T-helper 1 cell (primary cell): ENCODE results near the gene CHERP.

Experiments
- DNase-seq, 5 donors: peaks; one replicate each; pipeline ENCODE4 v3.0.0-alpha.2; 2012 to 2020

Gene CHERP

DNA sequence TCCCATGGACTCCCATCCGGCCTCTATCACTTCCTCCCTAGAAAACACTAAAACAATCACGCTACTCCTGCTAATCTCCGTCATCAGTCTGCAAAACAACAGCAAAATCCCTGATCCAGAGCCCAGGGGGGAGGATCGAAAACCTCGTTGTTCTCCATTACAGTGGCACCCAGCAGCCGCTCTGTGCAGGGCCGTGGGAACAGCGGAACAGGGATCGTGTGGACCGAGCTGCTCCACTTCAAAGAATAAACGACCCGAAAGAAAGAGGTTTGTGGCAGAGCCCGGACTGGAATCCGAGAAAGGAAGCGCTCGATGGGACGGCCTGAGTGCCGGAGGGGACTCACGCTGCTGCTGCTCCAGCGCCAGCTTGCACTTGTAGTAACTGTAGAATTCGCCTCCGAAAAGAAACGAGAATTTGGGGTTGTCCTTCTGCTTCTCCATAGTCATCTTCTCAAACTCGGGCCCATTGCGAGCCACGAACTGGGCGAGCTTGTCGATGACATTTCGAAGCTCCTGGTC is 652 bp downstream of the CHERP start:
- peak in 1 of 5 donors; percentile 12 for DNase-seq

DNA sequence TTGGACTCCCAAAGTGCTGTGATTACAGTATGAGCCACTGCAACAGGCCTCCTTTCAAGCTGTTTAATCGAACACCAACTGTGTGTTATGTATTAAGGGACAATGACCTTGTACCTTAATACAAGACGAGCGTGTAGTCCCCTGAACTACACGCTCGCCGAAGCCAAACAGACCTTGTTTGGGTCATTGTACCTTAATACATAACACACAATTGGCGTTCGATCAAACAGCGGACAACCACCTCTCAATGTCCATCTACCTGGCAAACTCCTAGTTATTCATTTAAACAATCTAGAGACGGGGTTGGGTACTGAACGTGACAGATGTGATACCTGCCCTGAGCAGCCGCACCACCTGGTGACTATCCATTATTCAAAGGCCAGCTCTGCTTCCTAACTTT is 1.3 kb downstream of the CHERP start:
- DNase-seq: no peak

DNA sequence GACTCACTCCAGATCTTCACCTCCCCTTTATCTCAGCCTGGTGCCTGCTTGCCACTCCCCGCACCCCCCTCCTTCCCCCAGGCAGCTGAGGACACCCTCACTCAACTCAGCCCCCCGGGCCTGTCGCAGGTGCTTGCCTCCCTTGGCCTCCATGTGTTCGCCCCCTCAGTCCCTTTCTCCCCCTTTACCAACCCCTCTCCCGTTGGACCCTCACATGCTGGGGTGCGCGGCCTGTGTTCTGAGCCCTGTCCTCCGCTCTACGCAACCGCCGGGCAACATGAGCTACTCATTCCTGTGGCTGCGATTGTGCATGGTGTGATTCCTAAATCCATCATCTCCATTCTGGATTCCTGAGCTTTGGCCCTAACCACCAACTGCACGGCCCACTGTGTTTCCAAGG is 5.1 kb downstream of the CHERP start:
- no peak for DNase-seq

DNA sequence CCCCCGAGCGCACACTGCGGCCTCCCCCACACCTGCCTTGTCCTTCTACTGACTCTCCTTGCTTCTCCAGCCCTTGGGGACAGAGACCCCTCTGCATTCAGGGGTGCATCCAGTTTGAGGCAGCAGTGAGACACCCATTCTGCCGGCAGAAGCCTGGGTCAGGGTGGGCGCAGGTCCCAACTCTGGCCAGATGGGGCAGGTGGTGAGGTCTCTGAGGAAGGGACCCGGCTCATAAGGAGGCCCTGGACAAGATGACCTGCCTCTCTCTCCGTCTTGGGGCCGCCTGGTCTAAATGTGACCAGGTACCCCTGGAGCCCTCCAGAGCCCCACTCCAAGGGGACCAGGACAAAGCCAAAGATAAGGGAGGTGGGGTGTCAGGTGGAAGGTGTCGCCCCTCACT is 6.1 kb downstream of the CHERP start:
- DNase-seq: no peak

DNA sequence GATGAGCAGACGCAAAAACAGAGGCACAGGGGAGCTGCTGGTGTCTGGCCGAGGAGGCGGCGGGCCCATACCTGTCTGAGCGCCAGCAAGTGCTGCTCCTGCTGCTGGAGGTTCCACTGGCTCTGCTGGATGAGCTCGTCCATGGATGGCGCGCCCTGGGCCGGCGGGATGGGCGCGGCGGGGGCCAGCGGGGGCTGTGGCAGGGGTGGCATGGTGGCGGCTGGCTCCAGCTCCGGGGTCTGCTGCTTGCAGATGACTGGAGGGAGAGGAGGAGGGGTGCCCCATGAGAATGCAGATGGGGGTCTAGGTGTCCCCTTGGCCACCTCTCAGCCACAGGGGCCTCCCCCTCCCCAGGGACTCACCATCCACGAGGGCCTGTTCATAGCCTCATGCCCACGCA is 6.9 kb downstream of the CHERP start:
- no peak for DNase-seq

DNA sequence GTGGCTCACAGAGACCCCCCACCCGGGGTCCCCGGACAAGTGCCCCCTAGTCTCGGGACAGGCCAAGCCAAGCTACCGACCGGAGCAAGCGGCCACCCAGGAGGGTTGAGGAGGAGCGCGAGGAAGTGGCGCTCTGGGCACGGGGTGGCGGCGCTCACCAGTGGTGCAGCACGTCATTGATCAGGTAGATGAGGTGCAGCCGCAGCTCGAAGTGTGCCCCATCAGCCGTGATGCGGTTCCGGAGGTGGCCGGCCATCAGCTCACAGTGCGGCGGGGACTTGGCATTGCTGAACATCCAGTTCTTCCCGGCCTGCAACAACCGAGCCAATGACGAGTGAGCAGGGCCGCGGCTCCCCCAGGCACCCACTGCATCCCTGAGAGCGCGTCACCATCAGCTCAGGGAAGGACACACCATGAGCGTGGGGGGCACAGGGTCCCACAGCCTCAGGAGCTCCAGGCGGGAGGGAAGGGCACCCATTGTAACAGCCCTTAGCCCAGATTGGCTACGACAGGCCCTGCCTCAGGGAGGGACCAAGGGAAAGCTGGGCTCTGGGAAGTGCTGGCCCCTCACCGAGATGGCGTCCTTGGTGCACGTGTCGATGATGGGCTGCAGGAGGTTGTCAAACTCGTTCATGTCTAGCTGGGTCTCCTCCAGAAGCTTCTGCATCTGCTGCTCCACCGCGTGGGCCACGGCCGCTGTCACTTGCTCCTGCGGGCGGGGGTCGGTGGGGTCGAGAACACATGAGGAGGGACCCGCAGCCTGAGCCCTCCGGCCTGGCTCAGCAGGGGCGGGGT is 9.6 kb downstream of the CHERP start:
- no peak for DNase-seq

DNA sequence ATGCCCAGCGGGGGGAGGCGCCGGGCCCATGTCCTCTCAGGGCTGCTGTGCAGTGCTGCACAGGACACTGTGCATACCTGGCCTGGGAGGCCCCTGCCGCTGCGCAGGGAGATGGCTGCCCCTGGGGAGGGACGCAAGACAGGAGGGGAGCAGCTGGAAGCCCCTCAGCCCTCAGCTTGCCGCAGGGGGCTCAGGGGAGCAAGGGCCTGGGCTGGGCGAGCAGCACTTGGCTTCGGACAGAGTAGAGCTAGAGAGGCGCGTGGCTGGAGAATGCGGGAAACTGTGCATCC is 10.9 kb downstream of the CHERP start:
- DNase-seq: no peak

DNA sequence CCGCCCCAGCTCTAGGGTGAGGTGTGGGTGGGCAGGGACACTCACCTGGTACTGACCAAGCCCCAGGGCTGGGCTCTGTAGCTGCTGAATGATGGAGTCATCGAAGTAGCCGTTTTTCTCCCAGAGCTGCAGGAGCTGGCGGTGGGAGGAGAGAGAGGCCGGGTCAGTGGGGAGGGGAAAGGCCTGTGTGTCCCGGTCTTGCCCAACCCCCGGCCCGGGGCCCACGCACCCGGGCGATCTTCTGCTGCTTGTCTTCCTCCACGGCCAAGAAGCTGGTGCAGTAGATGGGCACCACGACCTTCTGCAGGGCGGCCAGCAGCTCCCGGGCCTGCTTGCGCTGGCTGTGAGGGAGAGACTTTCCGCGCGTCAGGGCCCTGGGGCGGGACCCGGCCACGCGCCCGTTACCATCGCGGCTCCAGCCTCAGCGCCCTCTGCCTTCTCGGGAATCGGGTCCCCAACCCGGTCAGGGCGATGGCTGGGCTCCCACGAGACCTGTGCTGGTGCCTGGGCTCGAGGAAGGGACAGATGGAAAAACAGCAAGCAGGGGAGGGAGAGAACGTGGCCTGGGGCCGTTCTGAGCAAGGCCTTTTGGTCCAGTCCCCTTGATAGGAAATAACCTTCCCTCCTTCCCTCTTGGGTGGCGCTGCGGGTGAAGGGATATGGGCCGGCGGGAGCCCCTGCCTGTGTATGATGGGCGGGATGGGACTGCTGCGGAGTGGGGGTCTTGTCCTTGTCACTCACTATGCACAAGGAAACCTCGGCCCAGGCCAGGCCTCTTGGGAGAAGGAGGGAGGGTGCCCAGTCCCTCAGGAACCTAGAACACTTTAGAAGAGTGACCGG is 11.5 kb downstream of the CHERP start:
- DNase-seq: no peak

DNA sequence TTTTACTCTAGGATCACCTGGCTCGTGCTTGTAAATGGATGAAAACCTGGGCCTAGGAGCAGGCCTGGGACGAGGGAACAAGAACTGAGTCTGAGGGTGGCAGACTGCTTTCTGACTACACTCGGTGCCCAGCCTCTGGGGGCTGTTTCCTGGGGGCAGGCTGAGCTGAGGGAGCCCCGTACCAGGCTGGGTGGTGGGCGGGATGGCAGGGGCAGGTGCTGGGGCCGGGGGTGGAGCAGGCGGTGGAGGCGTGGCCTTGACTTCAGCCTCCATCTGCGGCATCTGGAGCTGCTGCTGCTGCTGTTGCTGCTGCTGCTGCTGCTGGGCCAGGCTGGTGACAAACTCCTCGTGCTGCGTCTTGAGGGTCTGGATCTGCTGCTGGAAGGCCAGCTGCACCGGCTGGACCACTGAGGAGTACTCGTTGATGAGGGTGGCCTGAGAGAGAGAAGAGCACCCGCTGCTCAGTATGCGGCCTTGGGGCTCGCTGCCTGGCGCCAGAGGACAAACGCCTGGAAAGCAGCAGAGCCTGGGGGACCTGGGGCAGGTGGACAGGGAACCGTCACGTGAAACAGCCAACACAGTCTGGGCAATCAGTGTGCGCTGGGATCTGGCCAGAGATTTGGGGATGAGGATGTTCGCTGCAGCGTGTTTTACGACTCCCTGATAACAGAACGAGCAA is 12.6 kb downstream of the CHERP start:
- DNase-seq: no peak

DNA sequence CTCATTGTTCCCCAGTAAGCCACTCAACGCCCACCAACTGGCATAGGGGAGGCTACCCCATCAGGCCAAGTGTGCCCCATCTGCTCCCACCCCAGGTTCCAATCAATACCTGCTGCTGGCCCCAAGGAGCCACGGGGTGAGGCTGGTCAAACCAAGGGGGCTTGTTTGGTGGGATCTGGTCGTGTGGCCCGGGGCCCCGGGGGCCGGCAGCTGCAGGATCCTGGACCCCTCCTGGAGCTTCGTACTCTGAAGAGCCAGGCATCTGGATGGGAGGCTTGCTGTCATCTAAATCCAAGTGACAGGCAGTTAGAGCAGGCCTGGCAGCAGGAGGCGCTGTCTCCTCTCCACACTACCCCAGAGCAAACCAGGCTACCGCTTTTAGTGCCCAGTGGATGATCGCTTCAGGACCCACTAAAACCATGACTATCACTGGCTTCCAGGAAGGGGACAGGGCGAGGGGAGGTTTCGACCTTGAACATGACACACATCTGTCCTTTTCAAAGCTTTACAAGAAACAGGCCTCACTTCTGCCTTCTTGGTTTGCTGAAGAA is 14.2 kb downstream of the CHERP start:
- peak in 3 of 5 donors; percentile 25 to 39 (median 26) for DNase-seq

DNA sequence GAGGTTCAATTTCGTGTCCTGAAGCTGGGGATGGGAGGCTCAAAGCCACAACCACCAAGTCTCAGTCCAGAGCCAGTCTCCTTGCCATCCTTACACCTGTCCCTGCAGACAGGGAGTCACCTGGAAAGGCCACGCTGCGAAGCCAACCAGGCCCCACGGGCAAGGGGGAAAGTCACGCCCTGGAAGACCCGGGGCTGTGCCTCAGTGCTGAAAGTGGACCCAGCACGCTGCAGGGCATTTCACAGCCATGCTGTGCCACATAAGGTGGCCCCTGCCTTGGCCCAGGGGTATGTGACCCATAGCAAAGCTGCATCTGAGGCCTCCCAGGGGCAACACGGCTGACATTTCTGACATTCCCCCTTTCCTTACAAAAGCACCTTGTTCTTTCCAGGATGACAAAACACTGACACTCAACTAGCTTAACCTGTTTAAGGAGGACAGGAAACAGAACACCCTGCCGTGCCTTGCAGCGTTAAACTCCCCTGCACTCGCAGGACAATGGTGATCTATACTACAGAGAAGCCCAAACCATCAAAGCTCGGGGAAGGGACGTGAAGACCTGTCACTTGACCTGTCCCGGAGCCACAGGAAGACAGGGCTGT is 14.8 kb downstream of the CHERP start:
- no peak for DNase-seq

DNA sequence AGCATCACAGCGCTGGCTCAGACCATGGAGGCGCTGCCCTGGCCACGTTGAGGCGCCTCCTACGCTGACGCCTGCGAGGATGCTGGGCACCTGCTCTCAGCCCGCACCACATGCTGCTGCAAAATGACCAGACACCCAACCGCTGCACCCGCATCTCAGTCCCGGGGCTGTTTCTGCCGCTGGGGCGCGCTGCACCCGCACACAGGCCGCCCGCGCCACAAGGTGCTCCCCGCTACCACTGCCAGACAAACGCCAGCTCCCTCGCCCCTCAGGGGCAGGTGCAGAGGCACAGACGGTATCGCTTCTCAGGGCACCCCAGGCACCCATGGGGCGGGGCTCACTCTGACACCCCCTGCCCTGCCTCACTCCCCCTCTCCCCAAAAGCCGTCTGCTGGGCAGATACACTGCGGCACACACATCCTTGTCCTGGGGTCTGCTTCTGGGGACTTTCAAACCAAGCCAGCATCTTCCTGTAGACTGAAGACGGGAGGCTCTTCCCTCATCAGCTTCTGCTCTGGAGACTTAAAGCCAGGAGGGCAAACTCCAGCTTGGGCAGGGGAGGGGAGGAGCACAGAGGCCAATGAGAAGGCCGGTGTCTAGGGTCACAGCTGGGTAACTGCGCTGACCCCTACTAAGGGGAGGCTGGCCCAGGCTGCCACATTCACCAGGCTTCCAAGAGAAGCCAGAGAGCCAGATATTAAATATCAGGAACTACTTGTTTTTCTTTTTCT is 16.3 kb downstream of the CHERP start:
- no peak for DNase-seq

DNA sequence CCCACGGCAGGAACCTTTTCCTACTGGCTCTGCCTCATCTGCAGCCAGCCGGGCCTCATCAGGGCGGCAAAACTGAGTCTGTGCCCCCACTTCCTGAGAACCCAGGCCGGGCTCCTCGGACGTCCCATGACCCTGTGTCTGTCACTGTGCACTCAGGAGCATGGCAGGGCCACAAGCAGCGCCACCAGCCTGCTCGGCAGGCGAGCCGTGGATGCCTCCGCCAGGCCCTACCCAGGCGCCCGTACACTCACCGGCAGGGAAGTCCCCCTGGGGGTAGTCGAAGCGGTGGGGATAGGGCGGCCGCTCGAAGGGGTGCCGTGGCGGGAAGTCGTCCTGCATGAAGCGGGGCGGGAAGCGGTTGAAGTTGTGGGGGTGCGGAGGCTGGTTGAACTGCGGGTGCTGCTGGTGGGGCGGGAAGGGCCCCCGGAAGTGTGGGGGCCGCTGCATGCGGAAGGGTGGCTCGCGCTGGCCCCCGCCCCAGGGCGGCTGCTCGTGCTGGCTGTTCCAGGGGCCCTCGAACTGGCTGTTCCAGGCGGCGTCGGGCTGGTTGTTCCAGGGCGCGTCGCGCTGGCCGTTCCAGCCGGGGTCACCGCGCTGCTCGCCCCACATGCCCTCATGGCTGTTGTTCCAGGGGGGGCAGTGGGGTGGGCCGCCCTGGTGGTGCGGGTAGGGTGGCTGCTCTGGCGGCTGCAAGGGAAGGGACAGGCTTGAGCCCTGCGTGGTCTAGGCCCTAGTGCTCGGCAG is 17.1 kb downstream of the CHERP start:
- no peak for DNase-seq

DNA sequence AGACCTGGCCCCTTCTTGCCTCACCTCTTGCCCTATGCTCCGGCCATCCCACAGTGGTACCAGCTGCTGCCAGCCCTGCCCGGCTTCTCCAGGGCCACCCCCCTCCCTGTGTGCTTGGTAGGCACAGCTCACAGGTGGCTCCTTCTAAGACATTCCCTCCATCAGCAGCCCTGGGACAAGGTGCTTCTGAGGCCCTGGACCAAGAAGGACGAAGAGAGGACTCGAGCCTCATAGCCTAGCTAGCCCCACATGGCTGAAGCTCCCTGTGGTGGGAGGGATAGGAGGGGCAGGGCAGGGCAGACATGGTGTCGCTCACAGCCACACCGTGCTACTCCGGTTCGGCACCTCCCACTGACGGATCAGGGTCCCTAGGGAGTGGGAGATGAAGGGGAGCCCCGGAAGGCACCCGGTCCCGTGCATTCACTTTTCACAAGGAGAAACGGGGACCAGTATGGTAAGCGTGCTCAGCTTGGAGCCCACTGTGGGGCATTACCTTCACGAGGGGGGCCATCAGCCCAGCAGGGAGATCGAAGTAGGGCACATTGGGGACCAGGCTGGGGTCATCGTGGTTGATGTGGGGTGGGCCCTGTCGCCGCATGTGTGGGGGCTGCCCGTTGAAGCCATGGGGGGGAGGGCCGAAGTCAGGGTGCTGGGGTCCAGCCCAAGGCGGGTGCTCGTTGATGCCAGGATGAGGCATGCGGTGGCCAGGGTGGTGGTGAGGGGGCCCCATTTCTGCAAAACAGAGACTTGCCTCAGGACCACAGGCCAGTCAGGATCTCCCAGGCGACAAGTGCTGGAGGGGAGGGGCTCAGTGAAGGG is 19.5 kb downstream of the CHERP start:
- DNase-seq: no peak

DNA sequence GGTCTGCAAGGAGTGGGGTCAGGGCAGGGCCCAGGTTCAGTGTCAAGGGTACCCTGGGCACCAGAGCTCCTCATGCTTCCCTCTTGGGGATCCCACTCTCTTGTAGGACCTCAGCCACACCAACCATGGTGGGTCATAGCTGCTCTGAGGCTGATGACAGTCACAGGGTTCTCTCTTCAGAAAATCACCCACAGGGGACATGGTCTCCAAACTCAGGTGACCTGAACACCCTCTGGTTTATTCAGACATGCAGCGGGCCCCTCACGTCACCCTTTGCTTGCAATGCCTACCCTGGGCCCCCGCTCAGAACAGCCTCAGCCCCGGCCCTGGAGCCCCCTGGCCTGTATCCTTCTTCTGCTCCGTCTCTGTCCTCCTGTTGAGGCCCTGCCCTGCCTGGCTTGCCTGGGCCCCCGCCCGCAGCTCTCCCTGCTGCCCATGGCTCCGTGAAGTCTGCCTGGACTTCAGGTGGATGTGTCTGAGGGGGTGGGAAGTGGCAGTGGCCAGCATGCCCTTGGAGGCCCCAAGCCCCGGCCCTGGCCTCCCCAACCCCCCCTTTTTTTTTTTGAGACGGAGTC is 20.4 kb downstream of the CHERP start:
- DNase-seq: no peak

DNA sequence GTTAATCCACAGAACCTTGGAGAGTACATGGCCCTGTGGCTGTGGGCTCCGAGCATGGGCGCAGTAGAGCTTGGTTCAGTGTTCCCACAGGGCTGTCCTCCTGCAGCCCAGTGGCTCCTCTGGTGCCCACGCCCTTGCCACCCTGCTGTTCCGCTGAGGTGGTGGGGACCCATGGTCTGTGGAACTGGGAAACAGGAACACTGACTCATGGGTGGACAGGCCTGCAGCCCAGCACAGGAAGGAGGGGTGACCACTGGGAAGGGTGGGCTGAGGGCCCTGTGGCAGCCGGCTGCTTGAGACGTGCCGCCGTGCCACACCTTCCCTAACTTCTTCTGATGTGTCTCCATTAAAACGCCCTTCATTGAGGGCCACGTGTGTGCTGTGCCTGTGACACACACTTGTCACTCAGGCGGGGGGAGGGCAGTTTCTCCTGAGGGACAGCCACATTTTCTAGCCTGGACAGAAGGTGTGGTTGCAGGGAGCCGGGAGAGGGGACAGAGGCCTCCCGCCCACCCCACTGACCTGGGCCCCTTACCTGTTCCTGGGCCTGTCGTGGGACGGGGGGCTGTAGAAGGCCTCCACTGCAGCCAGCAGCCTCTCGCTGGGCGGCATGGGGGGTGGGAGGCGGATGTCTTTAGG is 21.1 kb downstream of the CHERP start:
- DNase-seq: no peak

DNA sequence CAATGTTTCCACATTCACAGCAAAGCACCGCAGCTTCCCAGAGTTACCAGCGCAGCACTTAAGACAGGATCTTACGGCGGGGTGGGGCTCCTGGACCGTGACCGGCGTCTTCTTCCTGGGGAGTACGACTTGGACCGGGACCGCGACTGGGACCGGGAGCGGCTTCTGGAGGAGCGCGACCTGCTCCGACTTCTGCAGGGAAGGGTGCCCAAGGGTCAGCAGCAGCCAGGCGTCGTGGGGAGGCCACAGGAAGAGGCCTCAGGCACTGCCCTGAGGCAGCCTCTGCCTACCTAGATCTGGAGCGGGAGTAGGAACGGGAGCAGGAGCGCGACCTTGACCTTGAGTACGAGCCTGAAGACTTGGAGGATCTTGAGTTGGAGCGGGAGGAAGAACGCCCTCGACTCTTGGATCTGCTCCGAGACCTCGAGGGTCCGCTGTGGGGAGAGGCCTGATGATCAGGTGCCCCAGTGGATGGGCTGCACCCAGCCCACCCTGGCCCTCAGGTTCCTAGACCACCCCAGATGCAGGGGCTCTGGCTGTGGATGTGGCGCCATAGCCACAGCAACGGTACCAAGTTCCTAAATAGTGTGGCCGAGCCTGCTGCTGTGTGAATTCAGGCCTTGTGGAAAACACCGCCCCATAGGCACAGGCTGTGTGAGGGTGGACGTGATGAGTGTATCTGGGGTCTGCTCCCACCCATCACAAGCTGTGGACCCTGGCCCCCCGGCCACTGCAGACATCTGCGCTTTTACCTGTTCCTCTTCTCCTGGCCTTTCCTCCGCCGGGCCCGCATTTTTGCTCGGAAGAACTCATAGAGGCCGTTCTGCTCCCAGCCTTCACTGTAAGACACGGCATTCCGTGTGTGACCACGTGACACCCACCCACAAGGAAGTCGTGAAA is 21.9 kb downstream of the CHERP start:
- no peak for DNase-seq

DNA sequence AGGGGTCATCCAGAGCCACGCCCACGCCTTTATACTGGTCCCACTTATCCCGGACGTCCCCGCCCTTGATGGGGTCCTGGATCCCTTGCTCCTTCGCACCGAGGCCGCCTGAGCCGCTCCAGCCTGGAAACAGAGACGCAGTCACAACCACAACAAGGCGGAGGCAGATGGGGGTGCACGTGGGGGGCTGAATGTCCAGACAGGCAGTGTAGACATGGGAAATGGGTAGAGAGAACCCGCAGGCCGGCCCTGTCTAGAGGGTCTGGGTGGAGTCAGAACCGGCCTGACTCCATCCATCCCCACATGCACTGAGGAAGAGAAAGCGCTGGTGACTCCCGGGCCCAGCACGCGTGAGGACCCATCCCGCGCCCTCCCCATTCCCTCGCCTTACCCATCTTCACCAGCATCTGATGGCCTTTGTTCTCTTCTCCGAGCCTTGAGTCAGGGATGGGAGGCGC is 23.0 kb downstream of the CHERP start:
- DNase-seq: no peak
